SHP77 treated with DMSO at 0.1 percent for 48 hours (cell line): ENCODE results near the gene EFNA5.

Source experiments
- DNase-seq: peaks from one replicate; lab custom pipeline; 2025; lab: John Stamatoyannopoulos, UW

The EFNA5 gene

DNA sequence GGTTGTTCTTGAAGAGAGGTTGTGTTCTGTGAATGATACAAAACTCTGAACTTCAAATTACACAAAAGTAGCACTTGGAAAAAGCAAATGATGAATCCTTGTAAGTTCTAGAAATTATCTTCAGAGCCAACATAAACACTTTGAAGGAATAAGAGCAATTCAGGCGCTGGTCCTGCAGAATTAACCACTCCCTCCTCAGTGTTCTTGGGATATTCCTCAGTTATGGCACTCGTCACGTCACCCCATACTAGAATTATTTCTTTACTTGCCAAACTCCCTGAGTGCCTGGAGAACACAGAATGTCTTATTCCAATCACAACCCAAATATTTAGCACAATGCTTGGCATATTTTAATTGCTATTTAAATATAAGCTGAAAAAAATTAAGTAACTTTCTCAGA, 126.3 kb downstream of the EFNA5 start:
- DNase-seq, result no peak

DNA sequence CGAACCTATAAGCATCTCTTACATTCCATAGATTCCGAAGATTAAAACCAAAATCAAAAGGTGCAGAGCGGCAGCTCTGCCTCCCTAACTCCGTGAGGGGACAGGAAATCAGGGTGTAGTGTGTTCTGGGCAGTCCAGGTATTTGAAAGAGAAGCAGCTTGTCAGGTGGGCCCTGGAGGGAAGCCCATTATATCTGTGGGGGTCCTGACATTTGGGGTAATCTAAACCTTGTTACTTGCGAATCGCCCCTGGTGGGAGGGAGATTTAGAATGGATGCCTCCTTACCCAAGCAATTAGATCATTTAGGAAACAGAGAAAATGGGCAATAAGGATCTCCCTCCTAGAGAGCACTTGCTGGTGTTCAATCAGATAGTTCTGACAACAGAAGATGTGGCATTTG, 126.9 kb downstream of the EFNA5 start:
- no peak for DNase-seq

DNA sequence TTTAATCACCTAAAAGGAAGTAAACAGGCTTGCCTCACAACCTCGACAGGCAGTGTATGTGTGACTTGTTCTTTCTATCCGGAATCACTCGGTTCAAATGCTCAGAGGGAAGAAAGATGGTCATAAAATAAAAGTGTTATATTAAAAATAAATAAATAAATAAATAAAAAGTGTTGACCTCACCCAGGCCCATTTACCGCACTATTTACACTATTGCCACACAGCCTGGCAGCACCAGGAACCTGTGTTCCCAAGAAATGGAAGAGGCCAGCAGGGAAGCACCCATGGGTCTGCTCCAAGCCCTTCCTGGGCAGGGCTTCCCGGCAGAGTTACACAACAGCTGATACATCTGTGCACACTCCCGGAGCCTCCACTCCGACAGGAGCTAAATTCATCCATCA, 127.9 kb downstream of the EFNA5 start:
- peak; percentile 63 for DNase-seq

DNA sequence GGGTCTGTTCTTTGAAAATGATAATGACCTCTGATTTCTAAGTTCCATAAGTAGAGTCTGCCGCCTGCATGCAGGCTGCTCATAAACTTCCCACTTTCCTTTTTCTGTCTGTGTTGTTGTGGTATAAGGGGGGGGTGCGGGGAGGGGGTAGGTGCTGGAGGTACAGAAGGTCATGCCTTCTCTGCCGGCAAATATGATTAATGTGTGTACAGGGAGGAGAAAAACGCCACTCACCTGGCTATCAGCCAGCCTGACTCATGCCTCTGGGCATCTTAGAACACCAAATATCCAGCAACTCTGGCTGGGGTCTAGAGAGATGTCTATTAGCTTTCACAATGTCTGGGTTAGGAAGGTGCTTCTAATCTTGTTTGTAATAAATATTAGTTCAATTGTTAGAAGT, 128.3 kb downstream of the EFNA5 start:
- peak; percentile 80 for DNase-seq

DNA sequence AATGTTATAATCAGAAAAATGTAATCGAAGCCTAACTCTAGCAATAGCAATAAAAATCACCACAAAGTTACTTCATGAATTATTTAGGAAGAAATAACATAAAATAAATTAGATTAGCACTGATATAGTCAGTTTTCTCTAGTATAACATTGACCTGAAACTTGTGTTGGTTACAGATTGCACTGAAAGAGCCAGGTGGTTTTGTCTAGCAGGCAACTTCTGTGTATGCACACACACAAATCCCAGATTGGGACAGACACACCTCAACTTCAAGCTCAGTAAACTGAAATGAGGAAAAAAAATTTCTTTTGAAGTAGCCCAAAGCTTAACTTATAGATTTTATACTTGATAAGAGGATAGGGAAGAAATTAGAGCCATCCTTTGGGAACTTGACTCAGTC, 129.3 kb downstream of the EFNA5 start:
- no peak for DNase-seq

DNA sequence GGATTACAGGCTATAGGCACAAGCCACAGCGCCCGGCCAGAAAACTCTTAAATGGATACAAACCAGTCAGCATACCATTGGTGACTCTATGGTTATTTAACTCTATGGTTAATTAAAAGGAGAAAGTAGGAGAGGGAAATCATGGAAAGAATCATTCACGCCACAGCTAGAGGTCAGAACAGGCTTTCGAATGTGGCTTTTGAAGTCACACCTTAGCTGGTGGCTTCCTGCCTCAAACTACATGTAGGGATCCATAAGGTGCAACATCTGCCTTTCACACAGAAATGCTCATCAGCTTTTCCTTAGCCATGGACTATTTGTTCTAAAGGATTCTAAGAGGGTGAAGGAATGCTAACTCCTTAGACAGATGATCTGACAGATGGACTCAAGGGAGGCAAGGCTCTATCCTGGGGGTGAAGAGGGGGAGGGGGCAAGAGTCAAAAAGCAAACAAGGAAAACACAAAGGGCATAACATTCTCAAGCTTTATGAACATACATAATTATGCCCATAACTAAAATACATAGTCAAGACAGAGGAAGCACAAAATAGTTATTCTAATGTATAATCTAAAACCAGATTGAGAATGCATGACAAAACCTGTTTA, 130.9 kb downstream of the EFNA5 start:
- no peak for DNase-seq

DNA sequence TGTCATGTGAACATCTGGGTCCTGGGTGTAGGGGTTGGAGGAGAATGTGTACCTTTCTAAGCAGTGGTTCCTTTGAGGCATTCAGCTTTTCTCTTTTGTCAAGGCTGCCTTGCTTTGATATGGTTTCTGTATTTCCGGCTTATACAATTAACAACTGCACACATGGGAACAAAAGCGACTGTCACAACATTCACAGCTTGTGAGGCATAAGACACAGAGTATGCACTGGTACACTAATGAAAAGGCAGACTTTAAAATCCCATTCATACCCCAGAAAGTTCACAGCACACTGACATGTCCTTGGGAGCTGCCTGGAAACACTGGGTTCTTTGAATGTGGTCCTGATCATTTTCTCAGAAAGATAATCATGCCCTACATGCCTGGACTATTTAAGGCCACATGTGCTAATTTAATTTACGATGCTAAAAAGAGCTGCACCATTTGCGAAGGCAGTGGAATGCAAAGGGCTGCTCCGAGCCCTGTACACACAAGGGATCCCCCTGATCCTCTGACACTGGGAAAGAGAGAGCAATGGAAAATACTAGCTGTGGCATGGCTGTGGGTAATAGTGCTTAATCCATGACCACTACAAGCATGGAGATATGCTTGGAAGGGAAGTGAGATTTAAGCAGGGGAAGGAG, 131.8 kb downstream of the EFNA5 start:
- no peak for DNase-seq

DNA sequence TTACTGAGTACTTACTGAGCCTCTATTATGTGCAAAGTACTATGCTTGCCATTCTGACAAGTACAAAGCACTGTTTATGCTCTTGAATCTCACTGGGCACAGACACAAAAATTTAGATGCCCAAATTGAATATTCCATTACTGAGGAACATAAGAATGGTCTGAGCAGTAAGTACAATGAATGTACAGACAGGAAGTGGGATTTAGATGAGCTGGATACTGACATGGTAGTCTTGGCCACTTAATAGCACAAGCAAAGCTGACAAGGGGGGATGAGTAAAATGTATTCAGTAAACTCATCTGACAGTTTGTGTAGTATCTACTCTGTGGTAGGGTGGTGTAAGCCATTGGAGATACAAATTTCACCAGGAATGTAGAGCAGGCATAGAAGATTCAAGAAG, 132.4 kb downstream of the EFNA5 start:
- DNase-seq, result peak; percentile 54

DNA sequence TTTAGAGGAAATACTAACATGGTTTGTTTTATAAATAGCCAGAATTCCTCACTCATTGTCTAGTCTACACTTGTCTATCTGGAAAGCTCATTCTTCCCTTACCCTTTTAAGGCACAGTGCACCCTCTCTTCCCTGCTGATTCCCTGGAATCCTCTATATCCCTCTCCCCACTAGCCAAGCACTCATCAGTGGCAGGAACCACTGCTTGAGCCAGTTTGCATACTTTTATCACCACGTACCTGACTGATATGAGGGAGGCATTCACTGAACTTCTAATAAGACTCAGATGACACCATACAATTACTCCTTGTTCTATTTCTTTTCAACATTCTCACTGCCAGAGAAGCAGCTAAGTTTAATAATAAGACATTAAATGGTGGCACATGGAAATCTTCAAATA, 134.9 kb downstream of the EFNA5 start:
- no peak for DNase-seq

DNA sequence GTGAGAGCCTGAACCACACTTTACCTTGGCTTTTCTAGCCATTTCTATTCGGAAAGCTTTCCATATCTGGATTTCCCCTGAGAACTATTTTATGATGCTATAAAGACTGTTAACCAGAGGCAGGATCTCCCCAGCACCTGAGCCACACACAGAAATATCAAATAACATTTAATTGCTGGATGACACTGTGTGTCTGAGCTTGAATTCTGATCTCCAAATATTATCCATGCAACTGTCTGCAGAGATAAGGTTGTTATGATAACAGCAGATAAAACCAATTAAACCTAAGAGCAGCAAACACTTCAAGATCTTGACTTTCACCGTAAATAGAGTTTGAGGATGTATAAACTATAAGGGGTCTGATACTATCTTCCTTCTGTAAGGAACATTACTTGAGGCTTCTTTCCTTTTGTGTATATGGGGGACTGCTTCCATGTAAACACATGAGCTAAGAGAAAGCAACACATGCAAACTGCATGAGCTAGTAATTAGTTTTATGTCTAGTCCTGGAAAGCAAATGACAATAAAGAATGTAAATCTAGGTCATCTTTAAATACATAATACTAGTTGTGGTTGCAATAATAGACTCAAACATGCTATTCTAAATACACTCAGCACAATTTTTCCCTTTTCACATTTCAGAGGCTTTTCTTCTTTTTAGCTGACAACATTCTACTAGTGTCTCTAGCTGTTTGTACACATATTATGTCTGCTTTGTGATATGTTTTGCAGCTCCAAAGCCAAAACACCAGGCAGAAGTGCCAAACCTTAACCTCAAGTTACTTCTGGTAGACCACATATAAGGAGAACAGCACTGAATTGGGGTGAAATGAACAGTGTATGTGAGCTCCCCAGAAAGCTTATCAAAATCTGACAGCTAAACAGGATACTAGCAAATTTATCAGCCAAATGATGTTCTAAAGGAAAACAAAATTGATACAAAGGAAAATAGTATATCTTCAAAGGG, 136.5 kb downstream of the EFNA5 start:
- no peak for DNase-seq

DNA sequence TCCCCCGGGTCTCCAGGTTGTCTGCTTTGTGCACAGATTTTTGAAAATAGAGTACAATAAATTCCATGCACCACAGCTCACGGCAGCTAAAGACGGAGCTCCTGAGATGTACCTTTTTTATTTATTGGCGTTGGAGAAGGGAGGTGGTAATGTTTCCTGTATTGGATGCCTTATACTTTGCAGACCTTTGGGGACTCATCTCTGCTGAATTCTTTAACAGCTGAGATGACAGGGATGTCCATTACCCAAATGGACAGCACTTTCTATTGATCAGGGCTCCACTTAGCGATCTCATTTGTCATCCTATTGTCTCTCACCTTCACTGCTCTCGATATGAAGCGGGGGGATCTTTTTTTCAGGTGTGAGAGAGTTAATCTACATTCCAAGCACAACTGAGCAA, 137.8 kb downstream of the EFNA5 start:
- DNase-seq, result no peak

DNA sequence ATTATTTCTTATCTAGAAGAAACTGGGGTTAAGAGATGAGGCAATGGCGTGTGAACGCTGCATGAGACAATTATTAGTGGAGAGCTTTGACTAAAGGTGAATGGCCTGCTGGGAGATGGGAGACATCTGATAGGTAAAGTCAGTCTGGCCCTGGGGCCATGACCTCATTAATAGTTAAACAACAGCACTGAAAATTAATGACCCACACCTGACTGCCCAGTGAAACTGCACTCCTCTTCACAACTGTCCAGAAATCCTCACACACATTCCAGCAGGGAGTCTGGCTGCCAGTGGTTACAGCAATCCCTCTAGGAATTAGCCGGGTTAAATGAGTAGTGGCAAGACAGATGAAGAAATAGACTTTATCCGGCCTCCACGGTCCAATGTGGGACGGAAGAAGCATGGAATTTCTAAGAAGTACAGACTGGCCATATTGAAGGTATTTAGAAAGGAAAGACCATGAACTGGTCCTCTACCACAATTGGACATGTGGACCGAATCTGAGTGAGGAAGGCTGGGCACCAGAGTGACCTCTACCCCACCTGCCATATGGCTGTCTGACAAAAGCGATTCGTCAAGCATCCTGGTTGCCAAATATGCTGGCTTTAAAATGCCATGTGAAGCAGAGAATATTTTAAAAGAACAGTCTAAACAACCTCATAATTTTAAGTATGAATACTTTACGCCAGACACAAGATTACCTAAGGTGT, 138.4 kb downstream of the EFNA5 start:
- DNase-seq, result no peak

DNA sequence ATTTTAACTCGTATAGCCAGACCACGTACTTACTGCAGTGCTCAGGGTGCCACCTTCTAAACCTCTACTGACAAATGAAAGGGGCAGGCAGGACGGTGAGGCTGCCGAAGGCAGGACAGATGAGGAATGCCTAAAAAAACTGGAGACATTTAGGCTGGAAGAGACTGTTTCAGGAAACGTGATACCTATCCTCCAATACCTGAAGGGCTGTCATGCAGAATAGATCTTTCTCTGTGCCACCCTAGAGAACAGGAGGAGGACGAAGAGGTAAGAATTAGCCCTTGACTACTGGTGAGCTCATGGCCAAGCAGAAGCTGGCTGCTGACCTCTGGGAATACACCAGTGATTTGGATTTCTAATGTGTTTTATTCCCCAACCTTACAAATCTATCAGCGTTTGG, 139.4 kb downstream of the EFNA5 start:
- DNase-seq, result no peak

DNA sequence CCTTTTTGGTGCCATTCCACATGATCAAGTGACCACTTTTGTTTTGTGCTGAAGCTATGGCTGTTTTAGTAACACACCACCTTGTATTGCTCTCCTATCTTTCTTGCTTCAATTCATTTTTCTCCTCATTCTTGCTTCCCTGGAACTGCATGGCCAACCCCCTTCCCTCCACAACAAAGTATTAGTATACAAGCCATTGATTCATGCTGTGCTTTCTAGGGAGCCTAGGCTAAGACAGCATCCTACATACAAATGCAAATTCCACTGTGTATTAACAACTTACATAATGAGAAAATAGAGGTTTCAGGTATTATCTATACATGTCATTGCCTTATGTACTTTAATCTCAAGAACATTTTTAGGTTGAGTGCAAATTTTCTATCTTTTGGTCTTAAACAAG, 141.1 kb downstream of the EFNA5 start:
- DNase-seq, result no peak

DNA sequence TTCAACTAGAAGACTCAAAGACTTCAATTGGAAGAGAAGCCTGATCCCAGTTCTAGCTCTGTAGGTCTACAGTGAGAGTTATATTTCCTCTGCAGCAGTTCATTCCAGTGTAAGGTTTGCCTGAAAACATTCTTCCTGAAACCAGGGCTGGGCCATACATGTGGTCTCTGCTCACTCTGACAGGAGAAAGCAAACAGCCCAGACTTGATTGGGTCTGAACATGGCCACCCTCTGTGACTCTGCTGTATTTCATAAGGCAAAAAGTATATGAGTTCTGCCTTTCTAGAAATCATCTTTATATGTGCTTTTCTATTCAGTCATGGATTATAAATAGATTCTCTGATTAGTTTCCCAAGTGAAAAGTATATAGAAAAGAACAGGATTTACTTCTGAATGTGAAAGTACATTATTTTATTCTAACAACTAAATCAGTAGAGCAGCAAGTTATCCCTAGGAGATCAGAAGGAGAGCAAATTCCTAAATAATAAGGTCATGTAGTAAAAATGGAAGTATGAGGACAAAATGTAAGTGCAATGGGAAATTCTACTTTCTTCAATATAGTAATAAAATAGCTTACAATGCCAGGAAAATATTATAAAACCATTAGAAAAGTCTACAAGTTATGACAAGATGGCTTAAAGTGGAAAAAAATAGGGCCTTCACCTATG, 144.3 kb downstream of the EFNA5 start:
- no peak for DNase-seq

DNA sequence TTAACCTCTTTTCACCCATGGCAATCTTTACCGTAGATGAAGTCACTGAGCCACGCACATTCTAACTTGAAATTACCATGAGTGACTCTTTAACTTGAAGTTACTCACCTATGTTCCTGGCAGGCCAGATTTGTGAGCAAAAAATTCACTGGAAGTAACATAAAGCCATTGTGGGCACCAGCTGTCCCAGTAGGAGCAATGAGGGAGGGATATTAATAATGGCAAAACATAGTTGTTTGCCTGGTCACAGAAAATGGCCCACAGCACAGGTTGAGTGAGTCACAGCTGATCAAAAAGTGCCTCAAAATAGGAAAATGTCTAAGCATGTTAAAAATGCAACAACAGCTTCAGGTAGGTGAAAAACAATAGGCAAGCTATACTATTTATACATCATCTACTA, 146.6 kb downstream of the EFNA5 start:
- no peak for DNase-seq

DNA sequence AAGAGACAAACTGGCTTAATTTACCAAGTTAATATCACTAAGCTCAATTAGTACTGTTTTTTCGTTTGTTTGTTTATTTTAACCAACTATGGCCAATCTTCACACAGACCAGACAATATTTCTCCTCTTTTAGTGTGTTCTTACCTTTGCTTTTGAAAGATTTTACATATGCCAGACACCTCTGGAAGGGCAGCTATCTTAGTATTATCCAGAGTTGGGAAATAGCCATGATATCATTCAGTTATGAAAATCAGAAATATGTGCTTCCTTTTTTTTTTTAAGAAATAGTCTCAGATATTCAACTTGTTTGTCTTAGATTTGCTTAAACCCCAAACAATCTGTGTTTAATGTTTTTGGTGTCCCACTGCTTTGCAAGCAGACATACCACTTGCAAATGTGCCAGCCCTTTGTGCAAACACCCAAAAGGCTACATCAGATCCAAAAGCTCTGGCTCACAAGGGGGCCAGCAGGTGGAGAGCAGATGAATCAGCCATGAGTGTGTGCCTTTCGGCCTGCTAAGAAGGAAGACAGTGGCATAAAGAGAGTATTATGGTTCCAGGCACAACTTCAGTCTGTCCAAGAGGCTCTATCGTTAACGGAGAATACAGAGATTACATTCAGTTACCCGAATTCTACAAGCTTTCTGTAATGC, 147.6 kb downstream of the EFNA5 start:
- no peak for DNase-seq

DNA sequence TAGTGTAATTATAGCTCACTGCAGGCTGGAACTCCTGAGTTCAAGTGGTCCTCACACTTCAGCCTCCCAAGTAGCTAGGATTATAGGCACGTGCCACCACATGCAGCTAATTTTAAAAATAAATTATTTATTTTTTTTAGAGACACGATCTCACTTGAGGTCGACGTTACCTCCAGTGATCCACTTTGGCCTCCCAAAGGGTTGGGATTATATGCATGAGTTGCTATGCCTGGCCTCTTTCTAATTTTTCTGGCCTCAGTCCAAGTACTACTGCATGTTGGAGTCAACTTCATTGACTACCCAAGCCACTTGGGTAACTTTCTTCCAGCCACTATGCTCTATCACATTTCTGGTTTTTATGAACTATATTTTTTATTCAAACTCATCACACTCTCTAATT, 148.3 kb downstream of the EFNA5 start:
- DNase-seq, result no peak

DNA sequence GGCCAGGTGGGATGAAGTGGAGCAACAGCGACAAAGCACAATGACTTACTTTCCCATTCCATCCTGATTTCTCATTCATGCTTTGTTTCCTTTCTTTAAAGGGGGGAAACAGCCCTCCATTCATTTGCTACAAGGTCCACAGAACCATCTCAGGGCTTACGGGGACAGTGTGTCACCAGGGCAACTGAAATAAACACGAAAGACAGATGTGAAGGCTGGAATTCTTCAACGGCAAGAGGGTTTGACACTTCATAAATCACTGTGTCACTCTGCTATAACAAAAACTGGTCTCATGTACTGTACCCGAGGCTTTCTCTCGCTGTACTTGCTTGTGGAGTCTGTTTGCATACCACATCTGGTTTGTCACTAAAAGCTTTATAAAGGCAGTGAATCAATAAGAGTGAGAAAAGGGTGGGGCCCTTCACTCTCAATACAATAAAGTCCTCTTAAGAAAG, 150.8 kb downstream of the EFNA5 start:
- DNase-seq, result peak; percentile 44

DNA sequence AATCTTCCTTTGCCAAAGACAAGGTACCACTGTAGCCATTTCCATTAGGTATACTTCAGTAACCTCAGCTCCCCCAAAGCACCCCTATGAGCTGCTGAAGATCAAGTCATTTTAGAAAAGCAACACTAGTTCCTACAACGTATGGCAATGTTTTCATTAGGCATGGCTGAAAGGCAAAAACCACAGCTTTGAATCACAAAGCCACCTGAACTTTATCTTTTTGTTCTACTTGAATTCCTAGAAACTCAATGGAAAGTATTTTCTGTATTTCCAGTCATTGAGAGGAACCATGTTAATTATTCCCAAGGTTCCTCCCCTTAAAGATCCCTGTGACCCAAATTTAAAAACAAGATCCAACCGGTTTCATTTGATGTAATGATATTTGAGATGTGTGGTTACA, 152.1 kb downstream of the EFNA5 start:
- DNase-seq, result no peak

DNA sequence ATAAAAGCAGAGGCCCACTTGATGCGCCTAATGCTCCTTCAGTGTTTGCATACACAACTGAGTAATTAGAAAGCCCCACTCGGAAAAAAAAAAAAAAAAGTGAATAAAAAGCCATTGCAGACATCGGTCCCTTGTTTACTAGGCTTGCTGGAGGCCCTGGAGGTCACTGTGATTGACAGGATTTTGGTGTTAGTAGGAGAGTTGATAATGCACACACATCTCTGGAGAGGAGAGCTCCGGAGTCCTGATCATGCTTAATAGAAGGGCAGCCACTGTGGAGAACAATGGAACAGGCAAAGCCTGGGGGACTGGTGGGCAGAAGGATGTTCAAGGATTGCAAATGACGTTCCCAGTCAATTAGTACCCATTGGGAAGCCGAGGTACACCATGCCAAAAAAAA, 152.5 kb downstream of the EFNA5 start:
- DNase-seq, result no peak
